PFSK-1 (cell line): ENCODE measurements around the gene LSM3.

Experiments
- POLR2AphosphoS5 ChIP-seq: IDR thresholded peaks from 2 replicates; pipeline ENCODE4 v1.6.1; 2012; ENCODE audit warnings: low read depth, mild to moderate bottlenecking, control low read depth, low read length, moderate library complexity
- TAF1 ChIP-seq: IDR thresholded peaks from 2 replicates; pipeline ENCODE4 v1.6.1; 2012; ENCODE audit warnings: low read length, control low read depth, borderline replicate concordance; ENCODE audit not compliant: insufficient read depth

DNA sequence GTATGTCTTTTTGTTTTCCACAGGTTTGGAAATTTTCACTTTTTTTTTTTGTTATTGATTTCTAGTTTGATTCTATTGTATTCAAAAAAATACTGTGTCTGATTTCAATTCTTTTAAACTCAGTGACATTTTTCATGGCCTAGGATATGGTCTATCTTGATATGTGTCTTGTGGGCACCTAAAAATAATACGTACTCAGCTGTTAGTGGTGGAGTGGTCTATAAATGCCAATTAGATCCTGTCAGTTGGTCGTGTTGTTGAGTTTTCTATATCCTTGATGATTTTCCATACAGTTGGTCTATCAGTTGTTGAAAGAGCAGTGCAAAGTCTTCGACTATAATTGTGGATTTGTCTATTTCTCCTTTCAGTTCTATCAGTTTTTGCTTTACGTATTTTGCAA lies 61.7 kb downstream of the LSM3 start:
- TF ChIP-seq TAF1 (no peak), POLR2AphosphoS5 (no peak)
